Heart right ventricle (tissue), 16 donors: ENCODE results near the gene NUP93. TPM values are rescaled to one million over a fixed set of nuclear protein-coding genes. Genes with fewer than 3 reads are reported as not detected.

Source experiments
- ATAC-seq, 8 donors: fragments of 200-7000 bp; cut with Tn5 transposase; one replicate each; pipeline ENCODE4 v1.9.1; 2020; ENCODE audit warnings: mild to moderate bottlenecking in 8 of 8, moderate library complexity in 8 of 8, moderate number of reproducible peaks in 1 of 8
- DNase-seq, 2 donors: peaks; one replicate each; pipeline ENCODE4 v3.0.0-alpha.2; 2020
- H3K27ac ChIP-seq, 10 donors: fragments of 200-600 bp; sonication (generic) in 2 of 10; one replicate each; pipeline versions ENCODE4 v1.5.0 to v1.8.0; 2020 to 2022; ENCODE audit warnings: mild to moderate bottlenecking in 3 of 10
- H3K27me3 ChIP-seq, 7 donors: fragments of 200-600 bp; one replicate each; pipeline ENCODE4 v1.8.0; 2021 to 2022; ENCODE audit warnings: mild to moderate bottlenecking in 2 of 7
- H3K36me3 ChIP-seq, 9 donors: fragments of 200-600 bp; sonication (generic) in 1 of 9; one replicate each; pipeline versions ENCODE4 v1.5.0 to v1.8.0; 2020 to 2022; ENCODE audit warnings: mild to moderate bottlenecking in 2 of 9
- H3K4me1 ChIP-seq, 9 donors: fragments of 200-600 bp; sonication (generic) in 1 of 9; one replicate each; pipeline versions ENCODE4 v1.5.0 to v1.8.0; 2020 to 2022; ENCODE audit warnings: mild to moderate bottlenecking in 4 of 9
- H3K4me3 ChIP-seq, 10 donors: fragments of 200-600 bp; sonication (generic) in 2 of 10; one replicate each; pipeline versions ENCODE4 v1.5.0 to v1.8.0; 2020 to 2022; ENCODE audit warnings: mild to moderate bottlenecking in 7 of 10, moderate library complexity in 2 of 10
- H3K9me3 ChIP-seq, 11 donors: fragments of 200-600 bp in 10 of 11; sonication (generic) in 2 of 11; one replicate each; pipeline versions ENCODE4 v1.5.0 to v1.8.0; 2013 to 2022; ENCODE audit warnings: mild to moderate bottlenecking in 2 of 11, control low read depth in 1 of 11, moderate library complexity in 1 of 11
- WGBS, 2 donors: extraction: QIAGEN DNeasy Blood & Tissue Kit; methylation state at CpG; one replicate each; pipeline ENCODE4 v1.1.7; 2013; ENCODE audit warnings: inconsistent platforms in 1 of 2; 5-methylcytosine and 5-hydroxymethylcytosine counted together
- intact Hi-C, 10 donors: fragments of 100-400 bp; cut with DNase I; formaldehyde crosslinking; loops; one replicate each; pipeline versions ENCODE4 v1.11.1 to v1.14.2; 2022
- polyA plus RNA-seq, 2 donors: library from polyadenylated mRNA; stranded (reverse); fragments of 200-250 nt; gene quantifications; one replicate each; pipeline ENCODE4 v1.2.3, GENCODE V29; 2013
- total RNA-seq, 10 donors: library from RNA; stranded (reverse); fragmentation: NEBNext Ultra II Directional in 3 of 10; extraction: Animal tissue kit (Norgen Biotek cat#: 25700) in 3 of 10; gene quantifications; one replicate each; pipeline versions ENCODE4 v1.2.1 to v1.2.4, GENCODE V29; 2021 to 2023
- TF ChIP-seq, protein P1 (sequence below), 9 donors: fragments of 200-600 bp; sonication (generic) in 2 of 9; IDR thresholded peaks; one replicate each; pipeline versions ENCODE4 v1.5.0 to v1.8.0; 2021 to 2022; ENCODE audit warnings: antibody characterized with exemption in 9 of 9, mild to moderate bottlenecking in 5 of 9, moderate library complexity in 1 of 9
- donor health status: Arrhythmogenic right ventricular cardiomyopathy.
- donor health status: ischemic (EF 13 %, LVEDD 7.1; RV severe dilation, severe dysfunction).
- donor health status: healthy with polysubstance abuse.
- donor health status: DM: no; HTN: yes; CAD: no.
- donor health status: DM: no; HTN: no; CAD: no.
- donor health status: ischemic (EF 25% LVEDD 6.9; RV normal size, moderate dysfunction).
- donor health status: ischemic (EF 25% LVEDD 5.7; RV mildly dilated, moderate dysfunction).
- donor health status: healthy.
- donor health status: DM: yes; HTN: yes; CAD: no.
- donor health status: Ischemic cardiomyopathy.
- donor health status: ischemic (EF 35%, LVEDD 5.7; RV mildly dilated, moderate dysfunction).
- donor health status: nonischemic (EF 11% LVEDD 7.7; RV severe dilation, severe dysfunction).
- donor health status: DM: yes; HTN: yes; CAD: no.
- donor health status: PGD.
- donor health status: ischemic (EF 29% LVEDD 5.4; RV normal size, mild dysfunction).
- donor health status: nonischemic (EF 23%, LVEDD 6.1; RV moderate dilation, normal function).

The NUP93 gene
- total and polyA plus RNA-seq, 12 donors, result 25.4 to 34.8 (median 27.6) TPM

DNA sequence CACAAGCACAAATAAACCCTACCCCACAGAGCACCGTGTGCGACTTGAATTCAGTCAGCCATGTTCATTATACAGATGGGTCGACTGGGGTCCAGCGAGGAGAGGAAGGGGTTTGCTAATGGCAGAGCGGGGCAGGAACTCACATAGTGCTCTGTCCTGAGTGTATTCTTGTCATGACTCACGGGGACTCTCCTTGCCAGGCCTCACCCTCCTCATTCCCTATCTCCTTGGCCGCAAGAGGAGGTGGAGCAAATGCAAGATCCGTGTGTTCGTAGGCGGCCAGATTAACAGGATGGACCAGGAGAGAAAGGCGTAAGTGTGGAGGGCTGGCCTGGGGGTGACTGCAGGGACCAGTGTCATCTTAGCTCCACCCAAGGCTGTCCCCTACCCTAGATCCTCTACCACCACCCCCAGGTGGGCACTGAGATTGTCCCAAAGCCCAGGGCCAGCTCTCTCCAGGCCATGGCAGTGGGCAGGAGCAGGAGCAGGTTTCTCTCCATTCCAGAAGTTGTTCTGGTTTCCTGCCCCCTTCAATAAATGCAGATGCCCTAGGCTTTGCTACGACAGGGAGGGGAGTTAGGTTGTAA, 164.5 kb downstream of the NUP93 start:
- H3K27ac ChIP-seq, result no peak overlapping the region
- TF ChIP-seq, protein P1, sequence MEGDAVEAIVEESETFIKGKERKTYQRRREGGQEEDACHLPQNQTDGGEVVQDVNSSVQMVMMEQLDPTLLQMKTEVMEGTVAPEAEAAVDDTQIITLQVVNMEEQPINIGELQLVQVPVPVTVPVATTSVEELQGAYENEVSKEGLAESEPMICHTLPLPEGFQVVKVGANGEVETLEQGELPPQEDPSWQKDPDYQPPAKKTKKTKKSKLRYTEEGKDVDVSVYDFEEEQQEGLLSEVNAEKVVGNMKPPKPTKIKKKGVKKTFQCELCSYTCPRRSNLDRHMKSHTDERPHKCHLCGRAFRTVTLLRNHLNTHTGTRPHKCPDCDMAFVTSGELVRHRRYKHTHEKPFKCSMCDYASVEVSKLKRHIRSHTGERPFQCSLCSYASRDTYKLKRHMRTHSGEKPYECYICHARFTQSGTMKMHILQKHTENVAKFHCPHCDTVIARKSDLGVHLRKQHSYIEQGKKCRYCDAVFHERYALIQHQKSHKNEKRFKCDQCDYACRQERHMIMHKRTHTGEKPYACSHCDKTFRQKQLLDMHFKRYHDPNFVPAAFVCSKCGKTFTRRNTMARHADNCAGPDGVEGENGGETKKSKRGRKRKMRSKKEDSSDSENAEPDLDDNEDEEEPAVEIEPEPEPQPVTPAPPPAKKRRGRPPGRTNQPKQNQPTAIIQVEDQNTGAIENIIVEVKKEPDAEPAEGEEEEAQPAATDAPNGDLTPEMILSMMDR (IDR thresholded peaks at IDR 0.05), result no peak
- H3K4me1 ChIP-seq, result no peaks in the 10 kb centered on the region
- H3K4me3 ChIP-seq, result no peak overlapping the region
- no peaks in the 10 kb centered on the region for H3K27me3 ChIP-seq
- DNase-seq (no peak), ATAC-seq (no peak)
- intact Hi-C loops, result no loop called here
- H3K36me3 ChIP-seq, result no peaks in the 10 kb centered on the region
- WGBS, 2 donors, result 85 to 89% methylated on average over 12 of the region's 12 CpGs
- no peaks in the 10 kb centered on the region for H3K9me3 ChIP-seq

DNA sequence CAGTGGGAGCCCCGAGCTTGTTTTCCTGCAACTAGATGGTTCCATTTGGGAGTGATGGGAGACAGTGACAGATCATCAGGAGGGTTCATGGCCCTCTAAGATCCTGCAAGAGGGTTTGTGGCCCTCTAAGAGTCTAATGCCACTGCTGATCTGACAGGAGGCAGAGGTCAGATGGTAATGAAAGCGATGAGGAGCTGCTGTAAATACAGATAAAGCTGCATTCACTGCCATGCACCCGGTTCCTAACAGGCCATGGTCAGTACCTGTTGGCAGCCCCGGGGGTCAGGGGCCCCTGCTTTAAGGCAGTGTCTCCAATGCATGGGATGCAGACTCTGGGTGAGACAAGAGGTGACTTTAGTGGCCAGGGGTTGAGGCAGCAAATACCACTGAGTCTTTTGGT, 165.9 kb downstream of the NUP93 start:
- ATAC-seq, result no peak
- Histone ChIP-seq H3K9me3 (no peaks in the 10 kb centered on the region), H3K27ac (no peak overlapping the region), H3K36me3 (no peaks in the 10 kb centered on the region), H3K4me1 (no peaks in the 10 kb centered on the region), H3K4me3 (no peak overlapping the region), H3K27me3 (no peaks in the 10 kb centered on the region)
- intact Hi-C loops, result no loop called here
- 72 to 79% methylated on average over 4 of the region's 4 CpGs for WGBS, 2 donors
- DNase-seq, result no peak
- TF ChIP-seq, protein P1 (IDR thresholded peaks at IDR 0.05), result no peak

DNA sequence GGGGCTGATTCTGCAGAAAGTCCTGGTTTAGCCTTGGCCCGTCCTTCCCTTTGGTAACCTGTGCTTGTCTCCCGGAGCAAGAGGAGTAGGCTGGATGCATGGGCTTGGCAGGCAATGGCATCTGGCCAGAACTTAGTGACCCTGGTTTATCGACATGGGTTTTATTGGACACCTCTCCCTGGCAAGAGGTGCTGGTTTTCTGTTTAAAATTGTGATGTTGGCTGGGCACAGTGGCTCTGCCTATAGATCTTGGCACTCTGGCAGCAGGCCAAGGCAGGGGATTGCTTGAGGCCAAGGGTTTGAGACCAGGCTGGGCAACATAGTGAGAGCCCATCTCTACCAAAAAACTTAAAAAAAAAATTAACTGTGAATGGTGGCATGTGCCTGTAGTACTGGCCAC, 166.3 kb downstream of the NUP93 start:
- WGBS, 2 donors, result 73 to 79% methylated on average over 3 of the region's 3 CpGs
- Histone ChIP-seq H3K36me3 (no peaks in the 10 kb centered on the region), H3K27me3 (no peaks in the 10 kb centered on the region), H3K4me3 (no peak overlapping the region), H3K9me3 (no peaks in the 10 kb centered on the region), H3K4me1 (no peaks in the 10 kb centered on the region), H3K27ac (no peak overlapping the region)
- ATAC-seq (no peak), DNase-seq (no peak)
- TF ChIP-seq, protein P1 (IDR thresholded peaks at IDR 0.05), result no peak
- intact Hi-C loops, result no loop called here

DNA sequence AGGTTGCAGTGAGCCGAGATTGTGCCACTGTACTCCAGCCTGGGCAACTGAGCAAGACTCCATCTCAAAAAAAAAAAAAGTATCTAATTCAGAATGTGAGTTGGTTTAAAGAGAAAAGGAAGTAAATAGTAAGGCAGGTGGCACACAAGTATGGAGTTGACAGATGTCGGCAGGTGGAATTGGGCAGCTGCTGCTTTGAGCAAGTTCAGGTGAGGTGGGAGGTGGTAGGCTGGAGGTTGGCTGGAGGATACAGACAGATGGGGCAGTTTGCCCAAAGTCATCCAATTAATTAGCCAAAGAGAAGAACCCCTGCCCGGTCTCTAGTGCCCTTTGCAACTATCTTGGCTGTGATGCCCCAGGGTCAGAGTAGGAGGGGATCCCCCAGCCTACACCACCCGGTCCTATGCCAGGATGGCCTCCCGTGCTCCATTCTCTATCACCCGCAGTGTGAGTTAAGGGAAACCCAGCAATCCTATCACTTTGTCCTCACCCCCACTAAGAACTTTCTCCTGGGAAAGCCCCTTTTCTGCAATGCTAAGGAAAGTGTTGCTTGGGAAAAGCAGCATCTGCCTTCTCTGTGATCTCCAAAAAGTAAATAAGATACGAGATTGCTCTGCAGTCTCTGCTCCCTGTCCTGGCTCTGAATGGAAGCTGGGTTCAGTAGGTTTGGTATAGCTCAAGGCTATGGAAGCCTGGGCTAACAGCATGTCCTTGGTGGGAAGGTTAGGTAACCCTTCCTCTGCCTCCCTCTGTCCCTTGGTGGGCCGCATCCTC, 167.3 kb downstream of the NUP93 start:
- TF ChIP-seq, protein P1 (IDR thresholded peaks at IDR 0.05), result no peak
- no peak overlapping the region for H3K27ac ChIP-seq
- H3K4me1 ChIP-seq, result no peaks in the 10 kb centered on the region
- H3K4me3 ChIP-seq, result no peak overlapping the region
- no peaks in the 10 kb centered on the region for H3K9me3 ChIP-seq
- H3K36me3 ChIP-seq, result no peaks in the 10 kb centered on the region
- WGBS, 2 donors, result 86 to 89% methylated on average over 8 of the region's 8 CpGs
- no peaks in the 10 kb centered on the region for H3K27me3 ChIP-seq
- intact Hi-C loops, result no loop called here
- ATAC-seq, result no peak
- no peak for DNase-seq
